ENCODE measurements around the gene TXNL1. TPM values are rescaled to one million over a fixed set of nuclear protein-coding genes. Genes with fewer than 3 reads are reported as not detected.

The TXNL1 gene
- total RNA-seq, 3 donors from 2014 or later: 122 to 135 (median 123) TPM

DNA sequence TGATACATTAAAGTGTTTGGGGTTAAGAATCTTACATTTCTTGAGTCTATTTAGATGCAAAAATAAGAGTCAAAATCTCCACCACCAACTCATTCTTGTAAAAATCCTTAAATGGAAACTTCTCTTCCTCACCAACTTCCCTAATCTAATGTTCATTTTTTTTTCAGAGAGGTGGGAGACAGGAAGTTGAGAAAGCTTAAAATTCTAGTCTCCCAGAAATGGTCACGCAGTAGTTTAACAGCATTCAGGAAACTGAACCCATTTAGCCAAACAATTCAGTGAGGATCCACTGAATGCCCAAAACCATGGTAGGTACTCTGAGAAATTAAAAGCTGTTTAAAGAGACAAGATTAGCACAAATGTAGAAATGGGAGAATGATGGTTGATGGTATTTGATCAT lies 69.0 kb downstream of the TXNL1 start:
- Mint-ChIP-seq H3K4me3 (no peak overlapping the region), H3K27me3 (ENCODE audit: low read depth) (peaks cover 7% of the 10 kb centered on the region), H3K4me1 (ENCODE audit: low read depth) (no peaks in the 10 kb centered on the region), H3K9me3 (no peaks in the 10 kb centered on the region), H3K36me3 (ENCODE audit: insufficient read depth) (no peaks in the 10 kb centered on the region)
- DNase-seq: no peak
- ATAC-seq: no peak

DNA sequence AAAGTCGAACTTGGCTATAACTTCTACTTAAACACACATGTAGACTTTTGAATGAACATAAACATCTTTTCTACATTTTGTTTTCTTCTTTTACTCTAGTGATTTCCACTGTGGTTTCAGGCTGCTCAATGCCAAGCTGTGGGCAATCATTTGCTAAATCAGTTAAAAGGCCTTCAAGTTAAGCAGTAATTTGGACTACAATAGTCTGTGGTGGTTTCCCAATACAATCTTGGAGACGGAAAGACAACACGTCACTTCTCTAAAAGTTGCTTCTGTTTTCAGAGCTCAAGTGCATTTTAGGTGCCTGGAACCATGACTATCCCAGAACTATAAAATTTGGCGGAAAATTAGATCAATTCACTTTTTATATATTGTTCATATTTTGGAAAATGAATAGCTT lies 69.4 kb downstream of the TXNL1 start:
- H3K9me3 Mint-ChIP-seq: no peaks in the 10 kb centered on the region
- ATAC-seq (no peak), DNase-seq (no peak)
- H3K27me3 Mint-ChIP-seq (ENCODE audit: low read depth): peaks cover 7% of the 10 kb centered on the region
- no peak overlapping the region for H3K4me3 Mint-ChIP-seq
- H3K4me1 Mint-ChIP-seq (ENCODE audit: low read depth): no peaks in the 10 kb centered on the region
- H3K36me3 Mint-ChIP-seq (ENCODE audit: insufficient read depth): no peaks in the 10 kb centered on the region

DNA sequence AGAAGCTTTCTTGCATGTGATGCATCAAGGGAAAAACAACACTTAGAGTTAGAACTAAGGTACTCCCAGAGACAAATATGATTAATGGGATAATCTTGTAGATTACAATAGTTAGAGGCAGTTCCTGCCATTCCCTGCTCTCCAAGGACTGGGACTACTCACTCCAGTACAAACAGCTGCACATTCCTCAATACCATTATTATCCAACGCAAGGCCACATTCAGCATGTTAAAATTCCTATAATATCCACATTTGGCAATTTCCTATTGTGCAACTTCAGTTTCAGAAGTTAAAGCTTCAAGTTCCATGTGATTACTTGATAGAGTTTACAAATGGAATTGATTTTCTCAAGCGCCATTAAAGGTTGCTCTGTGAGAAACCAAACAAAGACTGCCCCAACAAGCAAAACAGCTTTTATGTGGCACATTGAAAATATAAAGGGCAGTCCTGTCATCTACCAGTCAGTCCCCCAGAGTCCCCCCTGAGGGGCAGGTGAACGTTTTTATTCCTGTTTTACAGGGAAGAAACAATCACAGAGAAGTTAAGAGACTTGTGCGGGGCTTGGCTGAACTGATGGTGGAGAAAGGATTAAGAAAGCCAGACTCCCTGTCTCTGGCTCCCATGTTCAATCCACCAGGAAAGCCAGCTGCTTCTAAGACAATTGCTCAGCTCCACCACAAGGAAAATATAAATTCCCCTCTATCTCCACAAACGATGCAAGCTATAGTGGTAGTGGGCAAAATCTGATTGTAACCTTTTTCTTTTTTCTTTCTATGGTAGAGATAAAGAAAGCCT lies 72.6 kb downstream of the TXNL1 start:
- no peak overlapping the region for H3K4me3 Mint-ChIP-seq
- ATAC-seq: no peak
- H3K9me3 Mint-ChIP-seq: no peaks in the 10 kb centered on the region
- H3K36me3 Mint-ChIP-seq (ENCODE audit: insufficient read depth): no peaks in the 10 kb centered on the region
- no peaks in the 10 kb centered on the region for H3K27me3 Mint-ChIP-seq (ENCODE audit: low read depth)
- DNase-seq: no peak
- H3K4me1 Mint-ChIP-seq (ENCODE audit: low read depth): no peaks in the 10 kb centered on the region

DNA sequence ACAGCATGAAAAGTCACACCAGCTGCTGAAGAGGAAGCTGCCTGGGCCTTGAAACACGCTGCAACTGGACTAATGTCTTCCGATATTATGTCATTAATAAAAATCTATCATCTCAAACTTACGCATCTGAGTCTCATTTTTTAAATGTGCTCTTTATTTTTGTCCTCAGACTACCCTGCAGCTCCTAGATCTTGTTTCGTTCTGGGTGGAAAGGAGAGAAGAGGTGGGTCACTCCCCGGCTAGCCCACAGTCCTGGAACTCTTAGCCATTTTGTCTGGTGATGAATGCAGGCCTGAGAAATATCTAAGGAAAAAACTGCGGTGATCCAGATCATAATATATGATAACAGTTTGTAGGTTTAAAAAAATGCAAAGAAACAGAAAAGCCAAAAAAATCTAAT lies 73.3 kb downstream of the TXNL1 start:
- ATAC-seq (no peak), DNase-seq (no peak)
- Mint-ChIP-seq H3K9me3 (no peaks in the 10 kb centered on the region), H3K4me1 (ENCODE audit: low read depth) (no peaks in the 10 kb centered on the region), H3K4me3 (no peak overlapping the region), H3K27me3 (ENCODE audit: low read depth) (no peaks in the 10 kb centered on the region), H3K36me3 (ENCODE audit: insufficient read depth) (no peaks in the 10 kb centered on the region)

DNA sequence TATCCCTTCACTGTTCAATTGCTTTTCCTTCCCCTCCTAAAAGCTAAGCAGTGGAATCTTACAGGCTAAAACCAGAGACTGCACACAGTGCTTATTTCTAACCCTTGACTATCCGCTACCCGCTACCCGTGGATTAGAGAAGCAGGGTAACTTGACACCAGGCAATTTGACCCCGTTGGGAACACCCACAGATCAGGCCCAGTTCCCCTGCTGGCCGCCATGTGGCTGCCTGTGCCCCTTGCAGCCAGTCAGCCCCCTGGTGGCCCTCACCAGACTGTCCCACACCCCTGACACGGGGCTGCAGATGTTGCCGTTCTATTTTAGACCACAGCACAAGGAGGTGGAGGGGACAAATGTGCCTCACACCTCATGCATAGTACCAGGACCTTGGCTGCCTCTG lies 74.8 kb downstream of the TXNL1 start:
- Mint-ChIP-seq H3K27me3 (ENCODE audit: low read depth) (no peaks in the 10 kb centered on the region), H3K4me1 (ENCODE audit: low read depth) (no peaks in the 10 kb centered on the region), H3K9me3 (no peaks in the 10 kb centered on the region), H3K4me3 (no peak overlapping the region), H3K36me3 (ENCODE audit: insufficient read depth) (no peaks in the 10 kb centered on the region)
- ATAC-seq (peak in 1 of 2 donors; percentile 37), DNase-seq (no peak)

DNA sequence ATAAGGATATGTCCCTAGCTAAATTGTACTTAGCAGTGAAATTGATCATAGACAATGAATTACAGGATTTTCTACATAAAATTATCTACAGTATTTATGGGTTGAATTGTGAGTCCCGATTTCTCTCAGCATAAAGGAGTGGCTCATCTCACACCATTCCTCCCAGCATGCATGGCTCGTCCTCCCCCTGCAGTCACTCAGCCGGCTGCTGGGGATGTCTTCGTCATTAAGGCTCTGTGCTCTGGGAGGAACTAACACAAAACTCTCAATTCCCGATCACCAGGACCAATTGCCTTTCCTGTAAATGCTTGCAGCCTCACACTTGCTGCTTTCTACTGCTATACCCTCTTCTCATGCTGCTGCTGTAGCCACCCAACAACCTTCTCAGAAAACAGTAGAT lies 75.9 kb downstream of the TXNL1 start:
- DNase-seq (no peak), ATAC-seq (no peak)
- no peak overlapping the region for H3K4me3 Mint-ChIP-seq
- H3K27me3 Mint-ChIP-seq (ENCODE audit: low read depth): no peaks in the 10 kb centered on the region
- no peaks in the 10 kb centered on the region for H3K36me3 Mint-ChIP-seq (ENCODE audit: insufficient read depth)
- no peaks in the 10 kb centered on the region for H3K4me1 Mint-ChIP-seq (ENCODE audit: low read depth)
- H3K9me3 Mint-ChIP-seq: no peaks in the 10 kb centered on the region

DNA sequence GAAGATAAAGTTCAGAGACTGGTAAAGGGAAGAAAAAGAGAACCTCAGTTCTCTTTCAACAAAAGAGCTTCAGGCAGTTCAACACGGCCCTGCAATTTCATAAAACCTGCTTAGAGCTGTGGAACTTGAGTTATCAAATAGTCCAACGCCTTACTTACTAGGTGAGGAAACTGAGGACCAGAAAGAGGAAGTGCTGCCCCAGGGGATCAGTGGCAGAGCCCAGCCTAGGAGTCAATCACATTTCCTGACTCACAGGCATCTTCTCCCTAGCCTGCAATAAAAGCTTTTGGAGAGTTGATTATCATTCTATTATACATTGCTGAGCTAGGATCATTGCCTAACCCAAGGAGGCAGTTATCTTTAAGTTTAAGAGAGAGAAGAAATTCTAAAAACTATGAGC lies 77.4 kb downstream of the TXNL1 start:
- DNase-seq (no peak), ATAC-seq (no peak)
- no peaks in the 10 kb centered on the region for H3K4me1 Mint-ChIP-seq (ENCODE audit: low read depth)
- H3K9me3 Mint-ChIP-seq: no peaks in the 10 kb centered on the region
- H3K27me3 Mint-ChIP-seq (ENCODE audit: low read depth): no peaks in the 10 kb centered on the region
- H3K36me3 Mint-ChIP-seq (ENCODE audit: insufficient read depth): no peaks in the 10 kb centered on the region
- no peak overlapping the region for H3K4me3 Mint-ChIP-seq

DNA sequence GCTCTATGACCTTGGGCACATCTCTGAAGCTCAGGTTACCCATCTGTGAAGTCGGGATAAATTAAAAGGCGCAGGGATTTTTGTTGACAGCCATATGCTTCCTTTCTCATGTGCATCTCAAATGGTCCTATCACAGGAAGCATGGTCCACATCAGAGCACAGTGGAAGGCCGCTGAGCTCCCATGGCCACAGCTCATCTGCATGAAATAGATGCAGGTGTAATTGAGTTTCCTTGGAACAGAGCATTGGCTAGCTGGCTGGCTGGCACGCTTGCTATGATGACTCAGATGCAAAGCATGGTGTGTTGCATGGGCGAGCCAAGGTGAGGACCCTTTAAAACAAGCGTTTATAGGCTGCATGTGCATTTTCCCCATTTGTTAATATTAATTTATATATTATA lies 79.3 kb downstream of the TXNL1 start:
- no peaks in the 10 kb centered on the region for H3K36me3 Mint-ChIP-seq (ENCODE audit: insufficient read depth)
- H3K9me3 Mint-ChIP-seq: no peaks in the 10 kb centered on the region
- no peak overlapping the region for H3K4me3 Mint-ChIP-seq
- H3K27me3 Mint-ChIP-seq (ENCODE audit: low read depth): peaks cover 3% of the 10 kb centered on the region
- no peak for ATAC-seq
- no peak for DNase-seq
- H3K4me1 Mint-ChIP-seq (ENCODE audit: low read depth): no peaks in the 10 kb centered on the region

DNA sequence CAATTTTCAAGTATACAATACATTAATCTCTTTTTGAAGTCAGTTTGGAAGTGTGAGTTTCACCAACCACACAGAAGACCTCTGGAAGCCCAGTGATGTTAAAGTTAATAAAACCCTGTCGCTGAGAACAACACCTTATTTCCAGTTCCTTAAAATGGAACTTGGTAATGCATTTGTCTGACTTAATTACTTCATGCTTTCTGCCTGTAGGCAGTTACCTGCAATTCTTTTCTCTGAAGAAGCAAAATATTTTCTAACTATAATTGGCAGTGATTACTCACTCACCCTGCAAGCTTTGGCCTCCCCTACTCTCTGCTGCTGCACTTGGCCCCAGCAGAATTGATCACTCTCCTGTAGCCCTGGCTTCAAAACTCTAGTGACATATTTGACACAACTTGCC lies 81.5 kb downstream of the TXNL1 start:
- Mint-ChIP-seq H3K4me1 (ENCODE audit: low read depth) (no peaks in the 10 kb centered on the region), H3K4me3 (no peak overlapping the region), H3K36me3 (ENCODE audit: insufficient read depth) (no peaks in the 10 kb centered on the region), H3K9me3 (no peaks in the 10 kb centered on the region), H3K27me3 (ENCODE audit: low read depth) (peaks cover 3% of the 10 kb centered on the region)
- no peak for ATAC-seq
- no peak for DNase-seq

DNA sequence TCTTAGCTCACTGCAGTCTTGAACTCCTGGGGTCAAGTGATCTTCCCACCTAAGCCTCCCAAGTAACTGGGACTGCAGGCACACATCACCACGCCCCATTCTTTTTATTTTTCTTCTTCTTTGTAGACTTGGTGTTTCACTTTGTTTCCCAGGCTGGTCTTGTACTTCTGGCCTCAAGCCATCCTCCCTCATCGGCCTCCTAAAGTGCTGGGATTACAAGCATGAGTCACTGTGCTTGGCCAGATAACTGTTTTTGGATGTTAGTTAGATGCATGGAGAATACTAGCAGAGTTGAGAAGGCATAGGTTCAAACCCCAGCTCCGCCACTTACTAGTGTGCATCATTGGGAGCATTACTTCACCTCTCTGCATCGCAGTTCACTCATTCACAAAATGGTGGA lies 88.3 kb downstream of the TXNL1 start:
- ATAC-seq (no peak), DNase-seq (no peak)
- H3K9me3 Mint-ChIP-seq: peaks cover 5% of the 10 kb centered on the region

More for the DNA sequence above, 88.3 kb downstream of the TXNL1 start:
- H3K36me3 Mint-ChIP-seq (ENCODE audit: insufficient read depth): no peaks in the 10 kb centered on the region
- H3K4me1 Mint-ChIP-seq (ENCODE audit: low read depth): no peaks in the 10 kb centered on the region
- peaks cover 5% of the 10 kb centered on the region for H3K27me3 Mint-ChIP-seq (ENCODE audit: low read depth)
- H3K4me3 Mint-ChIP-seq: no peak overlapping the region

Other genes with a start within 250 kb of the TXNL1 start
- 10 to 100 TPM; 21.2 to 22.3 (median 22.1) TPM for gene WDR7, start 12.8 kb upstream of the TXNL1 start, total RNA-seq

Data from activated T-cell treated with anti-CD3 and anti-CD28 coated beads, Interleukin-2, amount 50 U/mL, for 4 hours (primary cell).